Hepatocyte (in vitro differentiated cells): ENCODE measurements around the gene ADH4. TPM values are rescaled to one million over a fixed set of nuclear protein-coding genes. Genes with fewer than 3 reads are reported as not detected.
"Not testable (repeated sequence)": the region's sequence is repeated elsewhere in the genome, so short reads cannot be mapped to it uniquely, and the experiment has no call there.

ENCODE experiments used
- DNase-seq: peaks from one replicate; pipeline ENCODE4 v3.0.0-alpha.2; 2016; ENCODE audit warnings: low spot score
- H2AFZ ChIP-seq: fragments of 200-600 bp; sonication (generic); 2 replicates; pipeline ENCODE4 v1.6.0; 2016; ENCODE audit warnings: antibody characterized with exemption, mild to moderate bottlenecking
- H3K27ac ChIP-seq: fragments of 200-600 bp; sonication (generic); 2 replicates; pipeline ENCODE4 v1.5.1; 2016; ENCODE audit warnings: mild to moderate bottlenecking
- H3K27me3 ChIP-seq: fragments of 200-600 bp; sonication (generic); 2 replicates; pipeline ENCODE4 v1.6.1; 2016
- H3K36me3 ChIP-seq: fragments of 200-600 bp; sonication (generic); replicated peaks from 2 replicates; pipeline ENCODE4 v1.5.1; 2016; ENCODE audit warnings: low read depth; ENCODE audit not compliant: insufficient read depth
- H3K4me1 ChIP-seq: fragments of 200-600 bp; sonication (generic); 2 replicates; pipeline ENCODE4 v1.5.1; 2016; ENCODE audit warnings: mild to moderate bottlenecking, moderate library complexity; ENCODE audit not compliant: insufficient read depth
- H3K4me2 ChIP-seq: fragments of 200-600 bp; sonication (generic); 2 replicates; pipeline ENCODE4 v1.6.0; 2016
- H3K4me3 ChIP-seq: fragments of 200-600 bp; sonication (generic); 2 replicates; pipeline ENCODE4 v1.5.1; 2016; ENCODE audit warnings: mild to moderate bottlenecking
- H3K79me2 ChIP-seq: fragments of 200-600 bp; sonication (generic); 2 replicates; pipeline ENCODE4 v1.6.0; 2017; ENCODE audit warnings: mild to moderate bottlenecking
- H3K9me2 ChIP-seq: fragments of 200-600 bp; sonication (generic); replicated peaks from 2 replicates; pipeline ENCODE4 v1.6.0; 2017; ENCODE audit warnings: mild to moderate bottlenecking; ENCODE audit not compliant: insufficient read depth
- H3K9me3 ChIP-seq: fragments of 200-600 bp; sonication (generic); 2 replicates; pipeline ENCODE4 v1.5.1; 2016; ENCODE audit warnings: low read depth, mild to moderate bottlenecking
- H4K20me1 ChIP-seq: fragments of 200-600 bp; sonication (generic); 2 replicates; pipeline ENCODE4 v1.6.0; 2016; ENCODE audit warnings: mild to moderate bottlenecking; ENCODE audit not compliant: insufficient read depth, poor library complexity, severe bottlenecking
- EZH2 ChIP-seq: fragments of 200-600 bp; sonication (generic); IDR thresholded peaks from 2 replicates; pipeline ENCODE4 v1.6.1; 2016; ENCODE audit warnings: antibody characterized with exemption, mild to moderate bottlenecking, borderline replicate concordance
- EZH2phosphoT487 ChIP-seq: fragments of 200-600 bp; sonication (generic); IDR thresholded peaks from one replicate; pipeline ENCODE4 v1.6.1; 2018; ENCODE audit warnings: antibody characterized with exemption, mild to moderate bottlenecking, low read depth, moderate library complexity; ENCODE audit not compliant: unreplicated experiment, severe bottlenecking
- WGBS: methylation state at CpG from one replicate; pipeline ENCODE4 v1.1.6; 2016; ENCODE audit warnings: low lambda C conversion rate; ENCODE audit errors: missing lambda C conversion rate; 5-methylcytosine and 5-hydroxymethylcytosine counted together
- polyA plus RNA-seq: library from polyadenylated mRNA; unstranded; fragments of >200 nt; fragmentation: Nextera tagmentation; extraction: Ambion mirVana; gene quantifications from 2 replicates; pipeline ENCODE4 v1.2.1, GENCODE V29; 2016
- total RNA-seq: library from RNA; depleted of rRNA; stranded (reverse); fragments of >200 nt; gene quantifications from 2 replicates; pipeline ENCODE4 v1.2.3, GENCODE V29; 2014
- TF ChIP-seq, protein P1 (sequence below): fragments of 200-600 bp; sonication (generic); IDR thresholded peaks from 2 replicates; pipeline ENCODE4 v1.5.1; 2016; ENCODE audit warnings: antibody characterized with exemption, mild to moderate bottlenecking; ENCODE audit not compliant: poor library complexity

The ADH4 gene
- total and polyA plus RNA-seq, 2 experiments from 2014 or later = 11.0 to 23.5 TPM

DNA sequence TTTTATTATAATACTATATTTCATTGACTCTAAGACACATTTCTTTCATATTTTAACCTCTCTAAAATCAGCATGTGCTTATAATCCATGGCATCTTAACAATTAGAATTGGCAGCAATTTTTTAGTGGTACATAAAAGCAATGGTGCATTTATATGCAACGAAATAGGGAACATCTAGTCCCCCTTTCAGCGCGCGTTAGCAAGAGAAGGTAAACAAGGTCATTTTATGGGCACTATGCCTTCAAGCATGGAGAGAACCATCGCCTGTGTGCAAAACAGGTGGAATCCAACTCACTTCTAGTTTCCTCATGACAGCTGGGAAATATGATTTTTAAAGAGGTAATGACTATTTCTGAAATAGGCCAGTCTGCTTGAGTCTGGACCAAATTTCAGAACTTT lies 61.9 kb downstream of the ADH4 start:
- no peaks in the 10 kb centered on the region for H3K27me3 ChIP-seq
- no peaks in the 10 kb centered on the region for H3K9me2 ChIP-seq
- no peak overlapping the region for H3K4me3 ChIP-seq
- H2AFZ ChIP-seq = no peak overlapping the region
- no peak overlapping the region for H3K4me2 ChIP-seq
- H4K20me1 ChIP-seq = peaks cover 18% of the 10 kb centered on the region
- WGBS = 90% methylated on average over 5 of the region's 5 CpGs
- peaks cover 4% of the 10 kb centered on the region for H3K36me3 ChIP-seq
- H3K27ac ChIP-seq = no peak overlapping the region
- no peak for DNase-seq
- H3K79me2 ChIP-seq = peaks cover 59% of the 10 kb centered on the region
- TF ChIP-seq, protein P1, sequence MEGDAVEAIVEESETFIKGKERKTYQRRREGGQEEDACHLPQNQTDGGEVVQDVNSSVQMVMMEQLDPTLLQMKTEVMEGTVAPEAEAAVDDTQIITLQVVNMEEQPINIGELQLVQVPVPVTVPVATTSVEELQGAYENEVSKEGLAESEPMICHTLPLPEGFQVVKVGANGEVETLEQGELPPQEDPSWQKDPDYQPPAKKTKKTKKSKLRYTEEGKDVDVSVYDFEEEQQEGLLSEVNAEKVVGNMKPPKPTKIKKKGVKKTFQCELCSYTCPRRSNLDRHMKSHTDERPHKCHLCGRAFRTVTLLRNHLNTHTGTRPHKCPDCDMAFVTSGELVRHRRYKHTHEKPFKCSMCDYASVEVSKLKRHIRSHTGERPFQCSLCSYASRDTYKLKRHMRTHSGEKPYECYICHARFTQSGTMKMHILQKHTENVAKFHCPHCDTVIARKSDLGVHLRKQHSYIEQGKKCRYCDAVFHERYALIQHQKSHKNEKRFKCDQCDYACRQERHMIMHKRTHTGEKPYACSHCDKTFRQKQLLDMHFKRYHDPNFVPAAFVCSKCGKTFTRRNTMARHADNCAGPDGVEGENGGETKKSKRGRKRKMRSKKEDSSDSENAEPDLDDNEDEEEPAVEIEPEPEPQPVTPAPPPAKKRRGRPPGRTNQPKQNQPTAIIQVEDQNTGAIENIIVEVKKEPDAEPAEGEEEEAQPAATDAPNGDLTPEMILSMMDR = no peak
- no peak for TF ChIP-seq EZH2phosphoT487
- TF ChIP-seq EZH2 = no peak
- peaks cover 6% of the 10 kb centered on the region for H3K4me1 ChIP-seq
- no peaks in the 10 kb centered on the region for H3K9me3 ChIP-seq

DNA sequence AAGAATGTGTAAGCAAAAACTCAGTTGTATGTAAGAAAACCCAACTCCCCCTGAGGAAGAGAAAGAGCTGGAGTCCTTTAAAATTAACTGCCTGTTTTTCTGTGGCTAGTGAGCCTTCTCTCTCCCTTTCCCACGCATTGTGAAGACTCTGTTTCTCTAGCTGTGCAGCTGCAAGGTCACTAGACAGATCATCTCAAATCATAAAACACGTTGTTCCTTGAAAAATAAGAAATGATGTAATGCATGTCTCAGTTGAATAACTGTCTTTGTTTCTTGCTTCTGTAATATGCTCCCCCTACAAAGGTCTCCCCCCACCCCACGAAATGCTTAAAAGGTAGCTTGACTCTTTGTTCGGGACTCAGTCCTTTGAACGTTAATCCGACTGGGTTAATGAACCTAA lies 63.2 kb downstream of the ADH4 start:
- DNase-seq, H3K9me3 ChIP-seq, H3K27ac ChIP-seq, H3K4me2 ChIP-seq, H3K4me1 ChIP-seq, H3K4me3 ChIP-seq, H3K27me3 ChIP-seq, H3K36me3 ChIP-seq, H3K9me2 ChIP-seq, H2AFZ ChIP-seq: not testable (repeated sequence)
- Histone ChIP-seq H3K79me2 (peaks cover 48% of the 10 kb centered on the region), H4K20me1 (peaks cover 18% of the 10 kb centered on the region)
- WGBS = 77% methylated on average over 6 of the region's 6 CpGs

DNA sequence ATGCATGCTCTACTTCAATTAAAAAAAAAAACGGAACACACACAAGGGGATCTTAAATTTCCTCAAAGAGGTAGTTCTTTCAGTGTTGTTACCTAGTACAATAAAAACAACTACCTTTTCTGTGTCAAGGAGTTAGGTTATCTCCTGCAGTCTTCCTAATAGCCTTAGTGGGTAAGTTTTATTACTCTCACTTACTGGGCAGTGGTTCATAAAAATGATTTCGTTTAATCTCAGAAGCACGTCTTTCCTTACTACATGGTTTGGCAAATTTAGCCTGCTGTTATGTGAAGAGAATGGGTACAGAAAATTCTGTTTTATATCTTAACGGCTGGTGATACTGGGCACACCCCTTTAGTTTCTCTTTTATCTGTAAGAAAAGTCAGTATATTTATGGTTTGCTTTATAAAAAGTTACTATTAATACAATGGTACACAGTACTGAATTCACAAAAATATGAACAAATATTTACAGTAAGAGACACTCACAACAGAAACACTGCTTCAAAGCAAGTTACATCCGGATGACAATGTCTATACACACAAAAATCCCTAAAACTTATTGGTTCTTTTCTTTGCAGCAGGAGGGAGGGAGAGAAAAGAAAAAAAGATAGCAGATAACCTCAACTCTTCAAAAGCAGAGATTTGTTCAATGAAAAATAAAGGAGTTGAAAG lies 64.3 kb downstream of the ADH4 start:
- no peaks in the 10 kb centered on the region for H3K4me1 ChIP-seq
- no peak overlapping the region for H3K27ac ChIP-seq
- no peaks in the 10 kb centered on the region for H3K27me3 ChIP-seq
- TF ChIP-seq EZH2phosphoT487 (no peak), EZH2 (no peak)
- TF ChIP-seq, protein P1 = no peak
- no peaks in the 10 kb centered on the region for H3K9me2 ChIP-seq
- 93% methylated on average over 5 of the region's 5 CpGs for WGBS
- H3K9me3 ChIP-seq = no peaks in the 10 kb centered on the region
- peaks cover 37% of the 10 kb centered on the region for H3K79me2 ChIP-seq
- no peak overlapping the region for H2AFZ ChIP-seq
- H4K20me1 ChIP-seq = peaks cover 8% of the 10 kb centered on the region
- H3K4me3 ChIP-seq = no peak overlapping the region
- no peak overlapping the region for H3K4me2 ChIP-seq
- no peak for DNase-seq
- no peaks in the 10 kb centered on the region for H3K36me3 ChIP-seq

DNA sequence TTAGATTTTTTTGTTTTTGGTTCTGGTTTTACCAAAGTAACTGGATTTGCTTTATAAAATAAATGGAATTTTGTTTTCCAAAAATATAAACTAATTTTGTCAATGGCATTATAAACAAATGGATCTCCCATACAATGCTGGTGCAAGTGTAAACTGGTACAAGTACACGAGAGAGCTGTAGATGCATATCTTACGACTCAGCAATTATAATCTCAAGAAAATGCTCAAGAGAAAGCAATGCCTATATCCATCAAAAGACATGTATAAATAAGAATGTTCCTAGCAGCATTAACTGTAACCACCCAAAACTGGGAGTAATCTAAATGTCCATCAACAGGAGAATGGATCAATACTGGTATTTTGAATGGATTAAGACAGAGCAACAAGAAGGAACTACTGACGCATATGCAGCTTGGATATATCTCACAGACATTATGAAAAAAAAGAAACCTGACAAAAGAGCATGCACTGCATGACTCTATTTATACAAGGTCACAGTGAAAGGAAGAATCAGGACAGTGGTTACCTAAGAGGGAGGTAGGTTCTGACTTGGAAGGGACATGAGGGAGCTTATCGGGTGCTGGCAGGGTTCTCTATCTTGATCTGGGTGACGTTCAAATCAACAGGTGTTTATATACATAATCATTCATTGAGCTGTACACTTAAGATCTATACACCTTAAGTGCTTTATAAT lies 65.0 kb downstream of the ADH4 start:
- no peak overlapping the region for H3K27ac ChIP-seq
- H3K9me3 ChIP-seq = no peaks in the 10 kb centered on the region
- H3K79me2 ChIP-seq = peaks cover 30% of the 10 kb centered on the region
- no peak for DNase-seq
- 87% methylated on average over 5 of the region's 5 CpGs for WGBS
- no peaks in the 10 kb centered on the region for H3K36me3 ChIP-seq
- no peaks in the 10 kb centered on the region for H3K4me1 ChIP-seq
- no peak overlapping the region for H2AFZ ChIP-seq
- H3K9me2 ChIP-seq = no peaks in the 10 kb centered on the region
- TF ChIP-seq EZH2phosphoT487 (no peak), EZH2 (no peak)
- TF ChIP-seq, protein P1 = no peak
- no peaks in the 10 kb centered on the region for H3K27me3 ChIP-seq
- H4K20me1 ChIP-seq = peaks cover 8% of the 10 kb centered on the region
- no peak overlapping the region for H3K4me3 ChIP-seq
- no peak overlapping the region for H3K4me2 ChIP-seq
